Measurements from ENCODE around the gene BHLHE23. TPM values are rescaled to one million over a fixed set of nuclear protein-coding genes. Genes with fewer than 3 reads are reported as not detected.
"Not testable (repeated sequence)": the region's sequence is repeated elsewhere in the genome, so short reads cannot be mapped to it uniquely, and the experiment has no call there.

Gene BHLHE23
- total RNA-seq, 3 donors from 2014 or later (not counting 1 experiment from before 2014, with no cell fraction given): not detected

- Mint-ChIP-seq H3K27me3 (ENCODE audit: low read depth in 2 of 2) (no peaks in the 10 kb centered on the region), H3K27ac (no peak overlapping the region), H3K4me1 (peaks cover 9 to 11% of the 10 kb centered on the region in 2 donors), H3K9me3 (no peaks in the 10 kb centered on the region), H3K4me3 (no peak overlapping the region), H3K36me3 (no peaks in the 10 kb centered on the region)
- H3K27ac ChIP-seq (ENCODE audit: low read length): no peak overlapping the region
- ATAC-seq (no peak), DNase-seq (no peak)
- TF ChIP-seq CTCF (IDR thresholded peaks at IDR 0.05): no peak
- H3K4me1 ChIP-seq (ENCODE audit: control insufficient read depth, insufficient read depth, low read length): peaks cover 20% of the 10 kb centered on the region
- intact Hi-C loops (cut with micrococcal nuclease): no loop called here
- H3K9me3 ChIP-seq (ENCODE audit: control insufficient read depth, insufficient read depth, low read length): no peaks in the 10 kb centered on the region
- H3K4me3 ChIP-seq (ENCODE audit: low read length): no peak overlapping the region
- peaks cover 12% of the 10 kb centered on the region for H3K36me3 ChIP-seq (ENCODE audit: control insufficient read depth, insufficient read depth, low read length)
- H3K27me3 ChIP-seq (ENCODE audit: control insufficient read depth, insufficient read depth, low read length): no peaks in the 10 kb centered on the region
- 97% methylated on average over 30 of the region's 30 CpGs for WGBS (ENCODE audit: insufficient coverage)
Observed at GRCh38 chr20:62962221-62962879, 44.4 kb downstream of the BHLHE23 start.

GRCh38 chr20:62961799-62962198 is 45.0 kb downstream of the BHLHE23 start:
- Histone ChIP-seq H3K4me3 (ENCODE audit: low read length) (no peak overlapping the region), H3K36me3 (ENCODE audit: control insufficient read depth, insufficient read depth, low read length) (peaks cover 16% of the 10 kb centered on the region), H3K9me3 (ENCODE audit: control insufficient read depth, insufficient read depth, low read length) (no peaks in the 10 kb centered on the region), H3K4me1 (ENCODE audit: control insufficient read depth, insufficient read depth, low read length) (peaks cover 20% of the 10 kb centered on the region), H3K27ac (ENCODE audit: low read length) (no peak overlapping the region), H3K27me3 (ENCODE audit: control insufficient read depth, insufficient read depth, low read length) (no peaks in the 10 kb centered on the region)
- peaks cover 9 to 11% of the 10 kb centered on the region in 2 donors for H3K4me1 Mint-ChIP-seq
- no peaks in the 10 kb centered on the region for H3K36me3 Mint-ChIP-seq
- no peak overlapping the region for H3K27ac Mint-ChIP-seq
- H3K27me3 Mint-ChIP-seq (ENCODE audit: low read depth in 2 of 2): no peaks in the 10 kb centered on the region
- DNase-seq (no peak), ATAC-seq (no peak)
- intact Hi-C loops (cut with micrococcal nuclease): no loop called here
- H3K4me3 Mint-ChIP-seq: no peak overlapping the region
- TF ChIP-seq CTCF (IDR thresholded peaks at IDR 0.05): no peak
- H3K9me3 Mint-ChIP-seq: no peaks in the 10 kb centered on the region
- WGBS (ENCODE audit: insufficient coverage): 89% methylated on average over 8 of the region's 8 CpGs

DNA sequence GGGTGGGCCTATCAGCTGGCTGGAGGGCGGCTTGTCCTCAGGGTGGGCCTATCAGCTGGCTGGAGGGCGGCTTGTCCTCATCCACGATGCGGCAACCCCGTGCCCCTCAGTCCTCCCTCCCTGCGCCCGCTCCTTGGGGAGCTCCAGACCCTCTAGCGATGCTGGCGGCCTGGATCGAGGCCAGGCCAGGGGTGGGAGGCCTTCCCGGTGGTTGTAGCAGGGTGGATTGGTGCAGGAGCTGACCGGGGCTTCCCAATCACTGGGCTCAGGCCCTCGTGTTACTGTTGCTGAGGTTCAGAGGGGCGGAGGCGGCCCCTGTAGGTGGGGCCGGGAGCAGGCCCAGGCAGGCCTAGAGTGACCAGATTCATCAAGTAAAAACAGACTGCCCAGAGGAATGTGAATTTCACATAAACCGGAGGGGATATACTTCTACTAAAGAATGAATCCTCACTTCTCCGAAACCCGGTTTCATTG is 45.4 kb downstream of the BHLHE23 start:
- no peaks in the 10 kb centered on the region for H3K9me3 ChIP-seq (ENCODE audit: control insufficient read depth, insufficient read depth, low read length)
- no peaks in the 10 kb centered on the region for H3K36me3 Mint-ChIP-seq
- H3K36me3 ChIP-seq (ENCODE audit: control insufficient read depth, insufficient read depth, low read length): peaks cover 16% of the 10 kb centered on the region
- no peak for ATAC-seq
- H3K27me3 Mint-ChIP-seq (ENCODE audit: low read depth in 2 of 2): no peaks in the 10 kb centered on the region
- no peak for DNase-seq
- no peak overlapping the region for H3K27ac Mint-ChIP-seq
- H3K4me3 Mint-ChIP-seq: no peak overlapping the region
- peaks cover 9 to 11% of the 10 kb centered on the region in 2 donors for H3K4me1 Mint-ChIP-seq
- H3K4me1 ChIP-seq (ENCODE audit: control insufficient read depth, insufficient read depth, low read length): peaks cover 20% of the 10 kb centered on the region
- no peak overlapping the region for H3K4me3 ChIP-seq (ENCODE audit: low read length)
- 94% methylated on average over 19 of the region's 19 CpGs for WGBS (ENCODE audit: insufficient coverage)
- H3K27me3 ChIP-seq (ENCODE audit: control insufficient read depth, insufficient read depth, low read length): no peaks in the 10 kb centered on the region
- no peak for TF ChIP-seq CTCF (IDR thresholded peaks at IDR 0.05)
- intact Hi-C loops (cut with micrococcal nuclease): no loop called here
- H3K9me3 Mint-ChIP-seq: no peaks in the 10 kb centered on the region
- H3K27ac ChIP-seq (ENCODE audit: low read length): no peak overlapping the region

- intact Hi-C loops (cut with micrococcal nuclease); H3K4me3 ChIP-seq (ENCODE audit: low read length); H3K27me3 ChIP-seq (ENCODE audit: control insufficient read depth, insufficient read depth, low read length); H3K9me3 ChIP-seq (ENCODE audit: control insufficient read depth, insufficient read depth, low read length); H3K27ac Mint-ChIP-seq; DNase-seq; H3K4me3 Mint-ChIP-seq; ATAC-seq; H3K27ac ChIP-seq (ENCODE audit: low read length); H3K9me3 Mint-ChIP-seq; H3K36me3 Mint-ChIP-seq; H3K27me3 Mint-ChIP-seq (ENCODE audit: low read depth in 2 of 2): not testable (repeated sequence)
- 97% methylated on average over 20 of the region's 31 CpGs for WGBS (ENCODE audit: insufficient coverage)
- Histone ChIP-seq H3K36me3 (ENCODE audit: control insufficient read depth, insufficient read depth, low read length) (peaks cover 16% of the 10 kb centered on the region), H3K4me1 (ENCODE audit: control insufficient read depth, insufficient read depth, low read length) (peaks cover 22% of the 10 kb centered on the region)
- peaks cover 9 to 11% of the 10 kb centered on the region in 2 donors for H3K4me1 Mint-ChIP-seq
Observed at GRCh38 chr20:62960446-62961309, 46.1 kb downstream of the BHLHE23 start.

Measured in natural killer cell (primary cell).